ENCODE results near the gene LIPT2.

LIPT2 gene

DNA sequence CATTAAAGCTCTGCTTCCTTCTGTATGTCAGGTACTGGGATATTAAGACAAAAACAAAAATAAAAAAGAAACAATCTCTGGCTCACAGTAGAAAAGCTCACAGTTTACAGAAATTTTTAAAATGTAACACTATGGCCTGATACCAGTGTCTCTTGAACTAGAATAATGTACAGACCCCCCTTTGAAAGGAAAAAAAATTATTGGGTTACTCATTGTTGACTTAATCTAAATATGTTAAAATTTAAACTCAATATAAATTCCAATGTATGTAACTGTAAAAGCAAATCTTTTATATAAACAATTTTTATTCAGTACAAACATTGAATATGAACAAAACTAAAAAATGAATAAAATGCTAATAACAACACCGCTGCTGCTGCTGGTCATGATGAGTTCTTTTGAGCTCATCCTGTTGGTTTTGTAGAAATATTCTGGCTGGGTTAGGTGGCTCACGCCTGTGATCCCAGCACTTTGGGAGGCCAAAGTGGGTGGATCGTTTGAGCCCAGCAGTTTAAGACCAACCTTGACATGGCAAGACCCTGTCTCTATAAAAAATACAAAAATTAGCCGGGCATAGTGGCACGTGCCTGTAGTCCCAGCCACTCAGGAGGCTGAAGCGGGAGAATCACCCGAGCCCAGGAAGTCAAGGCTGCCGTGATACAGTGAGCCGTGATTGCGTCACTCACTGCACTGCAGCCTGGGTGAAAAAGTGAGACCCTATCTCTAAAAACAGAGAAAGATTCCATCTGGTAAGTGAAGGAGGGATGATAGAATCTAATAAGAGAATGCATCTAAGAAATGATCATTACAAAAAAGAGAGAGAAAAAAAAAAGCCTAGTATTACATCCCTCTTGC, 14.4 kb downstream of the LIPT2 start:
- Histone ChIP-seq H3K4me1 (ENCODE audit: control insufficient read depth, insufficient read depth, low read length, poor library complexity, severe bottlenecking) (no peaks in the 10 kb centered on the region), H3K4me3 (ENCODE audit: insufficient read depth, low read depth, low read length, poor library complexity, severe bottlenecking) (no peak overlapping the region), H3K27me3 (replicated peaks; ENCODE audit: control insufficient read depth, insufficient read depth, low read length, poor library complexity, severe bottlenecking) (no peaks in the 10 kb centered on the region)

DNA sequence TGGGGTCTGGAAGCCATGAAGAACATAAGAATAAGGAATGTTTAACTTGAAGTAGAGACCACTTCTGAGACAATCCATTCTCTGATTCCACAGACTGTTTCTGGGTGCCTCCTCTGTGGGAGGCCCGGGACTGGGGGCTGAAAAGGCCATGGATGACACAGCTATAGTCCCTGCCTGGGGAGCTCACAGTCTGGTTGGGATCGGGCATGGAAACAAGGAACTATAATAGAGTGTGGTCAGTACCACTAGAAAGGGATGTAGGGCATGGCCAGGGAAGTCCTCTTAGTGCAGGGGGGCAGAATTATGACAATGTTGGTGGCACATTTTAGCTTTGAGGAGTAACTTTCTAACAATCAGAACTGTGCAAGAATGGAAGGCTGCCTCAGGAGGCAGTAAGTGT, 17.0 kb downstream of the LIPT2 start:
- H3K9me3 ChIP-seq (ENCODE audit: control insufficient read depth, low read length) = no peaks in the 10 kb centered on the region
- H3K4me1 ChIP-seq (ENCODE audit: control insufficient read depth, insufficient read depth, low read length, poor library complexity, severe bottlenecking) = no peaks in the 10 kb centered on the region
- no peaks in the 10 kb centered on the region for H3K27me3 ChIP-seq (replicated peaks; ENCODE audit: control insufficient read depth, insufficient read depth, low read length, poor library complexity, severe bottlenecking)
- no peak overlapping the region for H3K27ac ChIP-seq (ENCODE audit: insufficient read depth, low read length, poor library complexity, severe bottlenecking)
- DNase-seq = no peak
- no peaks in the 10 kb centered on the region for H3K36me3 ChIP-seq (ENCODE audit: control insufficient read depth, insufficient read depth, low read length)
- no peak overlapping the region for H3K4me3 ChIP-seq (ENCODE audit: insufficient read depth, low read depth, low read length, poor library complexity, severe bottlenecking)

More for the DNA sequence above, 14.4 kb downstream of the LIPT2 start:
- Histone ChIP-seq H3K9me3 (ENCODE audit: control insufficient read depth, low read length) (no peaks in the 10 kb centered on the region), H3K27ac (ENCODE audit: insufficient read depth, low read length, poor library complexity, severe bottlenecking) (no peak overlapping the region), H3K36me3 (ENCODE audit: control insufficient read depth, insufficient read depth, low read length) (no peaks in the 10 kb centered on the region)
- DNase-seq = no peak

DNA sequence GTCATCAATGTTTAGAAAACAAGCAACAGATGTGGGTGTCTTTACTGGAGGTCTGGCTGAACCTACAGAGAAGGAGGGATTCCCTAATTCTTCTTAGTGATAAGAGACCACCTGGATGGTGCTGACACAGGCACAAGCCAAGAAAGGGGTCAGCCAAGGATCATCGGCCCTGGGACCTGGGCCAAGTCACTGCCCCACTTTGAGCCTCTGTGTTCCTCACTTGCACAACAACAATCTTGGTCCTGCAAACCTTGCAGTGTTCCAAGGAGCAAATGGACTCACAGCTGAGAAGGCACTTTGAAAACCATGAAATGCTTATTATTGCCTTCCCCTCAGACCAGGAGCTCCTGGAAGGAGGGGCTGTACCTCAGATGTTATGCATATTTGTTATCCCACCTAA, 19.2 kb downstream of the LIPT2 start:
- Histone ChIP-seq H3K4me1 (ENCODE audit: control insufficient read depth, insufficient read depth, low read length, poor library complexity, severe bottlenecking) (no peaks in the 10 kb centered on the region), H3K36me3 (ENCODE audit: control insufficient read depth, insufficient read depth, low read length) (no peaks in the 10 kb centered on the region), H3K4me3 (ENCODE audit: insufficient read depth, low read depth, low read length, poor library complexity, severe bottlenecking) (no peak overlapping the region), H3K27ac (ENCODE audit: insufficient read depth, low read length, poor library complexity, severe bottlenecking) (no peak overlapping the region), H3K9me3 (ENCODE audit: control insufficient read depth, low read length) (no peaks in the 10 kb centered on the region), H3K27me3 (replicated peaks; ENCODE audit: control insufficient read depth, insufficient read depth, low read length, poor library complexity, severe bottlenecking) (no peaks in the 10 kb centered on the region)
- no peak for DNase-seq

DNA sequence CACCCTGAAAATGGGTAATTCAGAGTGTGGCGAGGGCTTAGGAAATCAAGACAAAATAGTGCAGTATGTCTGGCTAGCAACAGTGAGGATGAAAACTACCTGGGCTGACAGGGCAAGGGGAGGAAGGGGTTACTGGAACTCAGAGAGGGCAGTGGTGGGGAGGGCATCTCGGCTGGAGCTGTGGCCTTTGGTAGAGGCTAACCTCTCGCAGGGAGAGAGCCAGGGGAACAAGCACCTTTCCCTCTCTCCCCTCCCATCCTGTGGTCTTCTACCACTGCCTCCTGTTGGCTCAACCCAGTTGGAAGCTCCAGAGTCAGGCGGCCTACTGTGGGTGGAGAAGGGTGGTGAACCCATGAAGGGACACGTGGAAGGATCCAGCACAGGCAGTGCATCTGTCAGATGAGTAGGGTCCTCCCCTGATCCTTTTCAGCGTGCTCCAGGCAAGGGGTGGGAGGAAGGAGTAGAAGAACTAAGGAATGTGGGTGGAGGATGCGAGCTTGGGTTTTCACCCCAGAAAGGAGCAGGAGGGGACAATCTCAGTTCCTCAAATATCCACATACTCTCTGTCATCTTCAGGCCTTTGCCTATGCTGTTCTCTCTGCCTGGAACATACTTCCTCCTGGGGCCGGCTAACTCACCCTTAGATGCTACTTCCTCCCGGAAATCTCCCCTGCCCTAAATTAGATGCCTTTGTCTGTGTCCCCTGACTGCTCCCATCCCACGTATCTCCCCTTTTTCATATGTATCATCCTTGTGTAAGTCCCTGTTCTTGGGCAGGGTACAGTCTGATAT, 19.9 kb downstream of the LIPT2 start:
- H3K36me3 ChIP-seq (ENCODE audit: control insufficient read depth, insufficient read depth, low read length) = no peaks in the 10 kb centered on the region
- H3K9me3 ChIP-seq (ENCODE audit: control insufficient read depth, low read length) = no peaks in the 10 kb centered on the region
- H3K27ac ChIP-seq (ENCODE audit: insufficient read depth, low read length, poor library complexity, severe bottlenecking) = no peak overlapping the region
- DNase-seq = no peak
- H3K27me3 ChIP-seq (replicated peaks; ENCODE audit: control insufficient read depth, insufficient read depth, low read length, poor library complexity, severe bottlenecking) = no peaks in the 10 kb centered on the region
- no peaks in the 10 kb centered on the region for H3K4me1 ChIP-seq (ENCODE audit: control insufficient read depth, insufficient read depth, low read length, poor library complexity, severe bottlenecking)
- no peak overlapping the region for H3K4me3 ChIP-seq (ENCODE audit: insufficient read depth, low read depth, low read length, poor library complexity, severe bottlenecking)

DNA sequence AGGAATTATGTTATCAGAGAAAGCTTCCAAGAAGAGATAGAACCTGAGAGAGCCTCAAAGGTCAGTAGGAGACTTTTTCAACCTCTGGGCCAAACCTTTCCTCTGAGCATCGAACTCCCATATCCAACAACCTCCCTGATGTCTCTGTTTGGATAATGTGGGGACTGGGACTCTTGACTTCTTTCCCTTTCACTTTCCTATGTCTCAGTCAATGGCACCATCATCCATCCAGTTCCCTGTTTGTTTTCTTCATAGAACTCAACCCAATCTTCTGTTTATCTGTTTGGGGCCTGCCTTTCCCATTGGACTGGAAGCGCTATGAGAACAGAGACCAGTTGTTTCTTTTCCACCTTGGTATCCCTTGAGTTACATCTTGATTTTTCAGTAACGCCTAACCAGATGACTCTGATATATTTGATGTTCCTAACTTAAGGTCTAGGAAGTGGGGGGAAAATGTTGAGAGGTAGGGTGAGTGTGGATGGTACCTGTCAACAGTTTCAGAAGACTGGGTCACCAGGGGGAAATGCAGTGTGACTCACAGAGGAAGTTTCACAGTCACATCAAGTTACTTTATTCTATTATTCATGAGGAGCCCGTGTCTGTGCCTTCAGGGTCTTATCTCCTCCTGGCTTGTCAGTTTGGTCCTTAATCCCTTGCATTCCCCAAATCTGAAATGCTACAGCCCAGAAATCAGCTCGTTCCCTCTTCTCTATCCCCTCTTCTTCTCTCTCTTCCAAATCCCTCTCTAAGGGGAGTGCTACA, 21.7 kb downstream of the LIPT2 start:
- peaks cover 12% of the 10 kb centered on the region for H3K27me3 ChIP-seq (replicated peaks; ENCODE audit: control insufficient read depth, insufficient read depth, low read length, poor library complexity, severe bottlenecking)
- H3K4me1 ChIP-seq (ENCODE audit: control insufficient read depth, insufficient read depth, low read length, poor library complexity, severe bottlenecking) = no peaks in the 10 kb centered on the region
- no peaks in the 10 kb centered on the region for H3K36me3 ChIP-seq (ENCODE audit: control insufficient read depth, insufficient read depth, low read length)
- no peak overlapping the region for H3K4me3 ChIP-seq (ENCODE audit: insufficient read depth, low read depth, low read length, poor library complexity, severe bottlenecking)
- H3K9me3 ChIP-seq (ENCODE audit: control insufficient read depth, low read length) = no peaks in the 10 kb centered on the region
- H3K27ac ChIP-seq (ENCODE audit: insufficient read depth, low read length, poor library complexity, severe bottlenecking) = no peak overlapping the region
- no peak for DNase-seq

DNA sequence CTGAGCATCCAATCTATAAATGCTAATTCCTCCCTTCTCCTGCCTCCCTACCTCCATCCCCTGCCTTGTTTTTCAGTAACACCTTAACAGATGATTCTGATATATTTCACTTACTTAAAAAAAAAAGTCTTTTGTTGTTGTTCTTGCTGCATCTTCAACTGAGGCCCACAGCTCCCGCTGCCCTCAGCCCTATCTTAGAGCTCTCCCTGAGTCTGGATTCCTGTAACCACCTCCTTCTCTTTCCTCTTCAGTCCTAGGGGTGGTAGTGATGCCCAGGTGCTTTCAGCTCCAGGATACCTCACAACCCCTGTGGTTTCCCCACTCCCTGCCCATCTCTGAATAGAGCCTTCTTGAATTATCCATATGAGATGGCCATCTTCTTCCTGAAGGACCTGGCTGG, 22.5 kb downstream of the LIPT2 start:
- no peak for DNase-seq
- no peaks in the 10 kb centered on the region for H3K36me3 ChIP-seq (ENCODE audit: control insufficient read depth, insufficient read depth, low read length)
- H3K4me3 ChIP-seq (ENCODE audit: insufficient read depth, low read depth, low read length, poor library complexity, severe bottlenecking) = no peak overlapping the region
- H3K4me1 ChIP-seq (ENCODE audit: control insufficient read depth, insufficient read depth, low read length, poor library complexity, severe bottlenecking) = no peaks in the 10 kb centered on the region
- H3K27ac ChIP-seq (ENCODE audit: insufficient read depth, low read length, poor library complexity, severe bottlenecking) = no peak overlapping the region
- peaks cover 12% of the 10 kb centered on the region for H3K27me3 ChIP-seq (replicated peaks; ENCODE audit: control insufficient read depth, insufficient read depth, low read length, poor library complexity, severe bottlenecking)
- H3K9me3 ChIP-seq (ENCODE audit: control insufficient read depth, low read length) = no peaks in the 10 kb centered on the region

DNA sequence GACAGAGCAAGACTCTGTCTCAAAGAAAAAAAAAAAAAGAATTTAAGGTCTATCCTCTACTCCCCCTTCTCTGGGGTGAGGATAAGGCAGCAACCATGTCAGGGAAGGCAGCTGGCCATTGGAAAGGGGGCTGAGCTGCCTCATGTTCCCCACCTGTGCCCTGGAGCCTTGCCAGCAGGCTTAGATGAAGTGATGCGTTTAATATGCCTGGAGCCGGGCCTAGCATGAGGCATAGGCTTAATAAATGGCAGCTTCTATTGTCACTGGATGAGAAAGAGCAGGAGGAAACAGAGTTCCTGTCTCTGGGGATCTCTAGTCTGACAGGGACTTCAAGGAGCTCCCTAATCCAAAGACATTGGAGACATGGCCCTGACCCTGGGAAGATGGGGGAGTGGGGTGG, 23.0 kb downstream of the LIPT2 start:
- Histone ChIP-seq H3K4me3 (ENCODE audit: insufficient read depth, low read depth, low read length, poor library complexity, severe bottlenecking) (no peak overlapping the region), H3K4me1 (ENCODE audit: control insufficient read depth, insufficient read depth, low read length, poor library complexity, severe bottlenecking) (no peaks in the 10 kb centered on the region), H3K27me3 (replicated peaks; ENCODE audit: control insufficient read depth, insufficient read depth, low read length, poor library complexity, severe bottlenecking) (peaks cover 12% of the 10 kb centered on the region), H3K36me3 (ENCODE audit: control insufficient read depth, insufficient read depth, low read length) (no peaks in the 10 kb centered on the region), H3K9me3 (ENCODE audit: control insufficient read depth, low read length) (no peaks in the 10 kb centered on the region), H3K27ac (ENCODE audit: insufficient read depth, low read length, poor library complexity, severe bottlenecking) (no peak overlapping the region)
- DNase-seq = no peak

DNA sequence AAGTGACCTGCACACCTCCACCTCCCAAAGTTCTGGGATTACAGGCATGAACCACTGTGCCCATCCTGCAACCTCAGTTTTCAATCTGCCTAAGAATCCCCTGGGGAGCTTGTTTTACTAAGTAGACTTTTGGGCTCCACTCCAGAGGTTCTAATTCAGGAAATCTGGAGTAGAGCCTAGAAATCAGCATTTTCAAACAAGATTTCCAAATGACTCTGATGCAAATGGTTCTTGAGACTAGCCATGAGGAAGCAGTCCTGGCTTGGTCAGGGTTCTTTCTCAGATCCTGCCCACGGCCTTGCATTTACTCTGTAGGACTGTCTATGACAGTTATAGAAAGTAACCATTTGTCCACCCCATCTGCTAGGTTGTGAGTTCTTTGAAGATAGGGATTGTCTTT, 24.6 kb downstream of the LIPT2 start:
- Histone ChIP-seq H3K4me3 (ENCODE audit: insufficient read depth, low read depth, low read length, poor library complexity, severe bottlenecking) (no peak overlapping the region), H3K36me3 (ENCODE audit: control insufficient read depth, insufficient read depth, low read length) (no peaks in the 10 kb centered on the region), H3K9me3 (ENCODE audit: control insufficient read depth, low read length) (no peaks in the 10 kb centered on the region), H3K4me1 (ENCODE audit: control insufficient read depth, insufficient read depth, low read length, poor library complexity, severe bottlenecking) (no peaks in the 10 kb centered on the region), H3K27ac (ENCODE audit: insufficient read depth, low read length, poor library complexity, severe bottlenecking) (no peak overlapping the region), H3K27me3 (replicated peaks; ENCODE audit: control insufficient read depth, insufficient read depth, low read length, poor library complexity, severe bottlenecking) (peaks cover 12% of the 10 kb centered on the region)
- no peak for DNase-seq

DNA sequence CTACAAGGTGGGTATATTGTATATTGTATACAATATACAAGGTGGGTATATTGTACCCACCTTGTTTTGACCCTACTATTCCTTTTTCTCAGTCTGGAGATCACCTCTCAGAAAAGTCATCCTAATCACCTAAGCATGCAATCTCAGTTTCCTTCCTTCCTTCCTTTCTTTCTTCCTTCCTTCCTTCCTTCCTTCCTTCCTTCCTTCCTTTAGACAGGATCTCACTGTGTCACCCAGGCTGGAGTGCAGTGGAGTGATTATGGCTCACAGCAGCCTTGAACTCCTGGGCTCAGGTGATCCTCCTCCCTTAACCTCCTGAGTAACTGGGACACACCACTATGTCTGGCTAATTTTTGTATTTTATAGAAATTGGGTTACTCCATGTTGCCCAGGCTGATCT, 25.0 kb downstream of the LIPT2 start:
- H3K9me3 ChIP-seq (ENCODE audit: control insufficient read depth, low read length) = no peaks in the 10 kb centered on the region
- peaks cover 12% of the 10 kb centered on the region for H3K27me3 ChIP-seq (replicated peaks; ENCODE audit: control insufficient read depth, insufficient read depth, low read length, poor library complexity, severe bottlenecking)
- DNase-seq = no peak
- no peak overlapping the region for H3K4me3 ChIP-seq (ENCODE audit: insufficient read depth, low read depth, low read length, poor library complexity, severe bottlenecking)
- no peaks in the 10 kb centered on the region for H3K36me3 ChIP-seq (ENCODE audit: control insufficient read depth, insufficient read depth, low read length)
- H3K27ac ChIP-seq (ENCODE audit: insufficient read depth, low read length, poor library complexity, severe bottlenecking) = no peak overlapping the region
- no peaks in the 10 kb centered on the region for H3K4me1 ChIP-seq (ENCODE audit: control insufficient read depth, insufficient read depth, low read length, poor library complexity, severe bottlenecking)

Measured in effector memory CD4-positive, alpha-beta T cell (primary cell).